Activated T-cell treated with anti-CD3 and anti-CD28 coated beads for 48 hours (primary cell): ENCODE results near the gene DDR2.
"Not testable (repeated sequence)": the region's sequence is repeated elsewhere in the genome, so short reads cannot be mapped to it uniquely, and the experiment has no call there.

Experiments used
- DNase-seq: peaks from one replicate; pipeline ENCODE4 v3.0.0-alpha.2; 2020; ENCODE audit warnings: low read depth

Gene DDR2

DNA sequence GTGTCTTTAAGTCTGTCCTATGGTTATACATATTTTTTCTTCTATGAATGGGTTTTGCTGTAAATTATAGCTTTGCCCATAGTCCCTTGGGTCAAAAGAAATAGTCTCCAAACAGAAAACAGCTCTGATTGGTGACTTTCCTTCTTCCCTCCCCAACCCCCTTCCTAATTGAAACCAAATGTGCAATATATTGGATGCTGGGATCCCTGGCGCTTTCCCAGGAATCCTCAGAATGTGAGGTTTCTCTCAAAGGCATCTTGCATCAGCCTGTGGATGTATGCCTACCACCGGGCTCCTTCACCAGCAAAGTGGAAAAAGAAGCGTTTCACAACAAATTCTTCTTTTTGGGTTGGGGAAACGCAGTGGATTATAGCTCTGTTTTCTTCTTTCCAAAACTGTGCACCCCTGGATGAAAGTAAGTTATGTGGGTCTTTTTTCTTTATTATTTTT is at the start of gene DDR2:
Gene DDR2 (plus strand): TSS at position 248 of the 450 bp plus-strand sequence. CDS start 86,600 bp downstream, outside the sequence.
- no peak for DNase-seq

DNA sequence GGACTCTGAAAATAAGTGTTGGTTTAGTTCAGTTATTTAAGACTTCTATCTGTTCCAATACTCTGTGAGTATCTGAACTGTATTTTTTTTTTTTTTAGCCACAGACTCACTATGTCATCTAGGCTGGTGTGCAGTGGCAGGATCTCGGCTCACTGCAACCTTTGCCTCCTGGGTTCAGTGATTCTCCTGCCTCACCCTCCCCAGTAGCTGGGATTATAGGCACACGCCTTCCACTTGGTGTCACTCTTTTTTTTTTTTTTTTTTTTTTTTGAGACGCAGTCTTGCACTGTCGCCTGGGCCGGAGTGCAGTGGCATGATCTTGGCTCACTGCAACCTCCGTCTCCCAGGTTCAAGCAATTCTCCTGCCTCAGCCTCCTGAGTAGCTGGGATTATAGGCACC is 49.4 kb upstream of the DDR2 start:
- not testable (repeated sequence) for DNase-seq

DNA sequence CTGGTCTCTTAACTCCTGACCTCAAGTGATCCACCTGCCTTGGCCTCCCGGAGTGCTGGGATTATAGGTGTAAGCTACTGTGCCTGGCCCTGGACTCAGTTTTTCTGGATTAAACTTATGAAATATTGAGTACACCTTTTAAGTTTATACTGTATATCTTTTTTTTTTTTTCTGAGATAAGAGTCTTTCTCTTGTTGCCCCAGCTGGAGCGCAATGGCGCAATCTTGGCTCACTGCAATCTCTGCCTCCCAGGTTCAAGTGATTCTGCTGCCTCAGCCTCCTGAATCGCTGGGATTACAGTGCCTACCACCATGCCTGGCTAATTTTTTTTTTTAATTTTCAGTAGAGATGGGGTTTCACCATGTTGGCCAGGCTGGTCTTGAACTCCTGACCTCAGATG is 47.2 kb upstream of the DDR2 start:
- not testable (repeated sequence) for DNase-seq

GRCh38 chr1:162587347-162587746 is 44.9 kb upstream of the DDR2 start:
- DNase-seq = no peak

DNA sequence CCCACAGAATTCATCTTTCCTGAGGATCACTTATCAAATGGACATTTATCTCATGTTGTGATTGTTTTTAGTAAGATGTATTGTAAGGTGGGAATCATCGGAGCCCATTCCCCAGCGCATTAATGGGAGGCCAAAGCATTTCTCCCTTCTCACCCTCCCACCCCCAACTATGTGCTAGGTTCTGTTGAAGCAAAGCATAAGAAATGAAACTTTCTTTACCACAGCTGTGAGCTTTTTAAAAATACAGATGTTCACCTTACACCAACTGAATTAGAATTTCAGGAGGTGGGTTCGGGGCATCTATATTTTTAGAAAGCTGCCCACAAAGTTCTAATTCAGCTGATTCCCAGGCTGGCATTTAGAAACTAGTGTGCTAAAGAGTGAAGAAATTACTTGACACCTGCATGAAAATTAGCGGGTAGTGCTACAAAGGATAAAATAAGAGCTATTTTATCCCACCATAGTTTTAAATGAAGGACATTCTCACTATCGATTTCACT is 44.5 kb upstream of the DDR2 start:
- no peak for DNase-seq

GRCh38 chr1:162590101-162590500 is 42.2 kb upstream of the DDR2 start:
- no peak for DNase-seq

- DNase-seq = no peak
These were observed 41.6 kb upstream of the DDR2 start for GRCh38 chr1:162590686-162591085.

- DNase-seq = no peak
These were observed 35.6 kb upstream of the DDR2 start for GRCh38 chr1:162596514-162597170.

GRCh38 chr1:162599451-162599850 is 32.8 kb upstream of the DDR2 start:
- DNase-seq = no peak

DNA sequence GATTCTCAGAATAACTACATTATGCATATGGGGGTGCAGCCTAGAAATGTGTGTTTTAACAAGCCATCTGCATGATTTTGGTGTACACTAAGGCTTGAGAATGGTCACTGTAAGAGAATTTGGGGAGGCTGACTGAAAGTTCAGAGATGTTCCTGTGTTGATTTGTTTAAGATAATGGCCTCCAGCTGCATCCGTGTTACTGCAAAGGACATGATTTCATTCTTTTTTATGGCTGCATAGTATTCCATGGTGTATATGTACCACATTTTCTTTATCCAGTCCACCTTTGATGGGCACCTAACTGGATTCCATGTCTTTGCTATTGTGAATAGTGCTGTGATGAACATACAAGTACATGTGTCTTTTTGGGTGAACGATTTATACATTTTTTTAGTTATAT is 29.1 kb upstream of the DDR2 start:
- not testable (repeated sequence) for DNase-seq

DNA sequence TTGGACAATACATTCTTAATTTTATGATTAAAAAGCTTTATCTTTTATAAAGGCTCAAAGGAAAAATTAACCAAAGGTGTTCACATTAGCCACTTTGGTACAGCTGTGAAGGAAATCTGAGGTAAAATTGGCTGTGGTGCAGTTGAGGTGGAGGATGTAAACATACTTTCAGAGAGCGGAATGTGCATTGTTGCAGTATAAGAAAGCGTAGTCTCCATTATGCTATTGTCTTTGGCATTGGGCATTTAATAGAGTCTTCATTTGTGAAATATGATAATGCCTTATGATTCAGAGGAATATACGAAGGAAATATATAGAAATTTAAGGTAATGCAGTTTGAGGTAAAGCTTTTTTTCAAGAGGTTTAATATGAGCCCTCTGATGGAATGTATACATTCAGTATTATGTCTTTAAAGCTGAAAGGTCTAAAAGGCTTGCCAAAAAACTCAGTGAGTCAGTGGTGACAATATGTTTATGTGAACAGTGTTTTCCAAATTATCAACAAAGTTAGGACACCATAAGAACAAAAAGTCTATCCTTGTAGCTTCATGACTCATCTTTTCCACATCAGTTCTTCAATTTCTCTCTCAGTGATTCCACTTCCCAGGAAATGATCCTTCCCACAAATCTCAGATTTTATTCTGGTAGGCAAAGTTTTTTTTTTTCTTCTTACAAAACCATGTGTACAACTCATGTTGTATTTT is 26.9 kb upstream of the DDR2 start:
- DNase-seq = no peak

GRCh38 chr1:162609306-162609705 is 23.0 kb upstream of the DDR2 start:
- no peak for DNase-seq

DNA sequence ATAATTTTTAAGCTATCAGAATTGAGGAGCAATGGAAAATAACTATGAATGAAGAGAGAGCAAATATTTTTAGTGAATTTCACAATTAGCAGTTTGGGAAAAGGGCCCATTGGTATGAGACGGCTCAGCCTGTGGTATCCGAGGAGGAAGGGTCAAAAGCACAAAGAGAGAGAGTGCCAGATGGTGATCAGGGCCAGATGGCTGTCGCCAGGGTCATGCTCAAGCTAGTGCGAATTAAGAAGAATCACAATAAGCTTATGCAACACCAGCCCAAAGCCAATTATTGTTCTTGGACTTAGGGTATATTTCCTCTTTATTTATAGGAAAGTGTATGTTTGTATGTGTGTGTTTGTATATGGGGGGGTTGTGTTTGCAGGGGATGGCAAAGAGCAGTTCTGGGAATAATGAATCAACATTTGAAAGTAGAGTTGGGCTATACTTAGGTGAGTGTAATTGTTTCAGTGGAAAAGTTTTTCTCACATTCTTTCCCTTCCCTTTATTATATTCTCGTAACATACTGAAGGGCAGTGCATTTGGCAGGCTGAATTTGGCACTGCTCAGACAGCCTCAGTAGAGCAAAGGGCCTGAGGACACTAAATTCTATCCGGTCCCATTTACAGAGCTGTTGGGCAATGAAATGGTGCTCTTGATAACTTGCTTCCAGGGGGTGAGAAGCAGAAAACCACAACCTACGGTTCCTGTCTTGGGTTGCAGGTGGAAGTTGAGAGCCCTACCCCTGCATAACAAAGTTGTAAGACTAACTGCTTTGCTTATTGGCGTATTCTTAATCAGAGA is 19.5 kb upstream of the DDR2 start:
- DNase-seq = no peak

DNA sequence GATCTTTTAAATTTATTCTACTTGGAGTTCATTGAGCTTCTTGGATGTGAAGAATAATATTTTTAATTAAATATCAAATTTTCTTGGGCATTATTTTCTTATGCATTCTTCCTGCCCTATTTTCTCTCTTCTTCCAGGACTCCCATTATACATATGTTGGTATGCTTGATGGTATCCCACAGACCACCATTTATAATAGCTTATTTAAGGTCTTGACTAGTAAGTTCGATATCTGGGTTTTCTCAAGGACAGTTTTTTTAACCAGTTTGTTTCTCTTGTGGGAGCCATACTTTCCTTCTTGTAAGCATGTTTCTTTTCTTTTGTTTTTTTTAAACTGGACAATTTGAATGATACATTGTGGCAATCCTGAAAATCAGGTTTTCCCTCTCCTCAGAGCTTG is 15.4 kb upstream of the DDR2 start:
- DNase-seq = no peak

GRCh38 chr1:162617513-162617912 is 14.8 kb upstream of the DDR2 start:
- DNase-seq = no peak

- DNase-seq = no peak
These were observed 13.2 kb upstream of the DDR2 start for GRCh38 chr1:162619076-162619475.

- no peak for DNase-seq
These were observed 11.0 kb upstream of the DDR2 start for GRCh38 chr1:162621256-162621655.

DNA sequence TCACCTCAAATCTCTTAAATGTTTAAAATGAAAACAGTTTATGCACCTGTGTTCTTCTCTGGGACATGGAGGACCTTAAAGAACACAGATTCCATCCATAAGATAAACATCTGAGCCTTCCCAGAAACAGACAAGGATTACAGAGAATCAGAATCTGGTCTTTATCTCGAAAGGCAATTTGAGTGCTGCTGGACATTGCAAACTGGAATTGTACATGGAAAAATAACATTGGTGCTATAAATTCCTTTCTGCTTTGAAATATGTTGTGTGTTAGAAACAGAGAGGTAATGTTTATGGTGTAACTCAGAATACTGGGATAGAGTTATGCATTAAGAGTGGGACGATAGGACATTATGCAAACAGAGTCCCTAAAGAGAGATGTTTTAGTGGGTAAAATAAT is 6.6 kb upstream of the DDR2 start:
- DNase-seq = no peak

- no peak for DNase-seq
These were observed 6.2 kb upstream of the DDR2 start for GRCh38 chr1:162626094-162626493.

DNA sequence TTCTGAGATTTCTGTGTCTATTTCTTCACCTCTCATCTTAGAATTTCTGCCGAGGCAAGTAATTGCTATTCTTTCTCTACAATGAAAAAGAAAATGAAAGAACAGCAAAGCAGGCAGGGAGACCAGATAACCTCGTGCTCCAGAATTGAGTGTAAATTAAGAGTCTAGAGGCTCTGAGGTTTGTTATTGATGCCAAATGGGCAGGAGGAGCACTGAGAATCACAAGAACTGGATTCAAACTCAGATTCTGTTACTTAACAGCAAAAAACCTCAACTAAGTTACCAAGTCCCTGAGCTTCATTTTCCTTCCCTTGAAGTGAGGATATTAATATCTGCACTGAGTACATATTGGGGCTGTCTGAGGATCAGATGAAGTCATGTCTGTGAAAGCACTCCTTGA is 5.5 kb upstream of the DDR2 start:
- DNase-seq = no peak

DNA sequence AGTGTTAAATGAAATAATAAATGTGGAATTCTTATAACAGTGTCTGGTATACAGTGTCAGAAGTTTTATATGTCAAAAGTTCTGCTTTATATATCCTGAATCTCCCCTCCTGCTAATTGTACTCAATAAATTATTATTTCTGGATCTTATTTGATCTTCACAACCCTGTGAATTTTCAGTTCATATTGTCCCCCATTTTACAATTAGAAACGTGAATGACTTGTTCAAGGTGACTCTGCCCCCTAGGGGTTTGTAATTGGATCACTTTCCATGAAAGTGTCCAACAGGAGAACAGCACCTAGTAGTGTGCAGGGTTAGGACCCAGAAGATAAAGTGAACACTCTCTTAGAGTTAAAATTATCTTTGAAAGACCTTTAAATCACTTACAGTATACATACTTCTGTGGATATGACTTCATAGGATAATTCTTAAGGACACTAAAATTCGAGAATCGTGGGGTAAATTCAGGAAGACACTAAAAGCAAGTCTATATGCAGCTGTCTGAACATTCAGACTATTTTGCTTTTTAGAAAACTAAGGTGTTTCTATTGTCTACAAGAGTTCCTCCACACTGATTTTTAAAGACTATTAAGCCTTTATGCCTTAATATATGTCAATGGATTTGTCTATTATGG is 4.5 kb upstream of the DDR2 start:
- DNase-seq = no peak

DNA sequence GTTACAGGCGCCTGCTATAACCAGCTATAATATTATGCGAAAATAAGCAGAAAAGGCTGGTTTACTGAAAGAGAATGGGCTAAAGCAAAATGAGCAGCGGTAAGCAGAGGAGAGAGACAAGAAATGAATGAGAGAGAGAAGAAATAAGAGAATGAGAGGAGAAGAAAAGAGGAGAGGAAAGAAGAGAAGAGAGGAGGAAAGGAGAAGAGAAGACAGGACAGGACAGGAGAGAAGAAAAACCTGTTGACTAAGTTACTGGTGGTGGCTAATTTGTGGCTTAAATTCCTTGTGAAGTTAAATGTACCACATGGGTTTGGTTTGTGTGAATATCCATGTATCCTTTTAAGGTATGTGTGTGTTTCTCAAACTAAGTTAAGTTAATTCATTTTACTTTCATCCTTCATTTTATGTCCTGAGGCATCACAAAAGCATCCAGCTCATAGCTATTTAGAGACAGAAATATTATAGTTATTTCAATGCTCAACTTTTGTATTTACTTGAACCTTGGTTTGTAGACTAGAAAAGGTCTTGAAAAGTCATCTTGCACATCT is 3.1 kb upstream of the DDR2 start:
- DNase-seq = no peak
